Progenitor cell of endocrine pancreas (in vitro differentiated cells): ENCODE data around the gene PTPN12. TPM values are rescaled to one million over a fixed set of nuclear protein-coding genes. Genes with fewer than 3 reads are reported as not detected.
"Not testable (repeated sequence)": the region's sequence is repeated elsewhere in the genome, so short reads cannot be mapped to it uniquely, and the experiment has no call there.

ENCODE experiments used
- DNase-seq: peaks from one replicate; pipeline ENCODE4 v3.0.0; 2021; ENCODE audit warnings: low spot score; ENCODE audit not compliant: unreplicated experiment
- H3K27ac Mint-ChIP-seq: 2 replicates; pipeline ENCODE4 v1.8.0; 2021; ENCODE audit warnings: mild to moderate bottlenecking, moderate library complexity, mixed read lengths
- H3K27me3 Mint-ChIP-seq: 2 replicates; pipeline ENCODE4 v1.8.0; 2021; ENCODE audit warnings: mixed read lengths
- H3K36me3 Mint-ChIP-seq: 2 replicates; pipeline ENCODE4 v1.8.0; 2022; ENCODE audit warnings: mixed read lengths; ENCODE audit not compliant: insufficient read depth
- H3K4me1 Mint-ChIP-seq: 2 replicates; pipeline ENCODE4 v1.8.0; 2021; ENCODE audit warnings: low read depth, mixed read lengths
- H3K4me3 Mint-ChIP-seq: 2 replicates; pipeline ENCODE4 v1.8.0; 2021; ENCODE audit warnings: low read depth, mild to moderate bottlenecking, moderate library complexity, mixed read lengths
- H3K9me3 Mint-ChIP-seq: 2 replicates; pipeline ENCODE4 v1.8.0; 2021; ENCODE audit warnings: low read depth, mixed read lengths
- CTCF ChIP-seq: fragments of 200-600 bp; sonication (generic); IDR thresholded peaks from one replicate; pipeline ENCODE4 v1.5.0; 2021; ENCODE audit warnings: antibody characterized with exemption, mild to moderate bottlenecking; ENCODE audit not compliant: unreplicated experiment
- total RNA-seq: library from RNA; stranded (reverse); gene quantifications from 2 replicates; pipeline ENCODE4 v1.2.1, GENCODE V29; 2021

PTPN12 gene
- total RNA-seq, 1 donor from 2014 or later = 140 TPM

- Mint-ChIP-seq H3K4me1 (no peaks in the 10 kb centered on the region), H3K9me3 (no peaks in the 10 kb centered on the region), H3K27ac (no peak overlapping the region), H3K27me3 (no peaks in the 10 kb centered on the region), H3K36me3 (no peaks in the 10 kb centered on the region), H3K4me3 (no peak overlapping the region)
- no peak for DNase-seq
- no peak for TF ChIP-seq CTCF
Observed at GRCh38 chr7:77504951-77505350, 32.1 kb upstream of the PTPN12 start.

- H3K36me3 Mint-ChIP-seq = no peaks in the 10 kb centered on the region
- no peak overlapping the region for H3K4me3 Mint-ChIP-seq
- H3K4me1 Mint-ChIP-seq = no peaks in the 10 kb centered on the region
- no peaks in the 10 kb centered on the region for H3K27me3 Mint-ChIP-seq
- TF ChIP-seq CTCF = no peak
- DNase-seq = no peak
- H3K9me3 Mint-ChIP-seq = no peaks in the 10 kb centered on the region
- peak overlapping the region; percentile 33 for H3K27ac Mint-ChIP-seq
Observed at GRCh38 chr7:77506899-77507298, 30.2 kb upstream of the PTPN12 start.

- not testable (repeated sequence) for DNase-seq, H3K27me3 Mint-ChIP-seq, H3K27ac Mint-ChIP-seq, H3K4me3 Mint-ChIP-seq, H3K36me3 Mint-ChIP-seq, H3K9me3 Mint-ChIP-seq, H3K4me1 Mint-ChIP-seq
Observed at GRCh38 chr7:77513002-77513670, 24.0 kb upstream of the PTPN12 start.

GRCh38 chr7:77516085-77516484, 21.0 kb upstream of the PTPN12 start:
- Mint-ChIP-seq H3K36me3 (no peaks in the 10 kb centered on the region), H3K4me3 (no peak overlapping the region), H3K9me3 (no peaks in the 10 kb centered on the region), H3K27me3 (no peaks in the 10 kb centered on the region), H3K4me1 (peaks cover 4% of the 10 kb centered on the region), H3K27ac (no peak overlapping the region)
- no peak for DNase-seq
- TF ChIP-seq CTCF = no peak

GRCh38 chr7:77520261-77520660, 16.8 kb upstream of the PTPN12 start:
- H3K36me3 Mint-ChIP-seq = no peaks in the 10 kb centered on the region
- H3K4me3 Mint-ChIP-seq = no peak overlapping the region
- peaks cover 4% of the 10 kb centered on the region for H3K4me1 Mint-ChIP-seq

GRCh38 chr7:77521537-77521936, 15.6 kb upstream of the PTPN12 start:
- H3K4me1 Mint-ChIP-seq, H3K27me3 Mint-ChIP-seq, H3K4me3 Mint-ChIP-seq, H3K27ac Mint-ChIP-seq, DNase-seq, H3K36me3 Mint-ChIP-seq, H3K9me3 Mint-ChIP-seq: not testable (repeated sequence)

More at GRCh38 chr7:77520261-77520660, 16.8 kb upstream of the PTPN12 start:
- Mint-ChIP-seq H3K9me3 (no peaks in the 10 kb centered on the region), H3K27ac (no peak overlapping the region), H3K27me3 (no peaks in the 10 kb centered on the region)
- no peak for TF ChIP-seq CTCF
- no peak for DNase-seq
